A549 (cell line): ENCODE data around the gene PARD3B. TPM values are rescaled to one million over a fixed set of nuclear protein-coding genes. Genes with fewer than 3 reads are reported as not detected.

ENCODE experiments used
- ATAC-seq, 2 experiments: fragments of 200-7000 bp in 1 of 2; fragments of >200 bp in 1 of 2; cut with Nextera tagmentation in 1 of 2; cut with Tn5 transposase in 1 of 2; 3 replicates each; pipeline versions ENCODE4 v1.8.0 to v1.9.1; 2018 to 2020; ENCODE audit warnings: mild to moderate bottlenecking in 1 of 2, moderate library complexity in 1 of 2
- CTCF ChIA-PET: fragments of 300-600 bp; sonication (Branson Sonifier 250); formaldehyde crosslinking; extraction: SDS; loops from one replicate; lab custom pipeline; 2021; ENCODE audit warnings: antibody characterized with exemption, inconsistent platforms; lab: Yijun Ruan, JAX
- POLR2A ChIA-PET: fragments of 350-600 bp; formaldehyde crosslinking; extraction: SDS; loops from one replicate; lab custom pipeline; 2021; ENCODE audit warnings: antibody characterized with exemption, inconsistent platforms; lab: Yijun Ruan, JAX
- DNase-seq, 2 experiments: peaks; one replicate each; pipeline versions ENCODE4 v3.0.0 to v3.0.0-alpha.2; 2011 to 2016; ENCODE audit warnings: low read depth in 1 of 2, low spot score in 1 of 2
- FAIRE-seq: peaks from 2 replicates; lab custom pipeline; 2011; peaks lifted over from hg19 to GRCh38; lab: Jason Lieb, UNC
- H3K27ac ChIP-seq, 2 experiments: fragments of >200 bp; sonication (Bioruptor Twin); formaldehyde crosslinking; 3 replicates each; pipeline ENCODE4 v1.5.1; 2016 to 2017
- H3K4me1 ChIP-seq: fragments of >200 bp; sonication (Bioruptor Twin); formaldehyde crosslinking; 3 replicates; pipeline ENCODE4 v1.6.1; 2016
- H3K4me2 ChIP-seq: fragments of >200 bp; sonication (Bioruptor Twin); formaldehyde crosslinking; 3 replicates; pipeline ENCODE4 v1.6.1; 2016
- H3K4me3 ChIP-seq: fragments of >200 bp; sonication (Bioruptor Twin); formaldehyde crosslinking; 3 replicates; pipeline ENCODE4 v1.5.1; 2016
- H3K9me3 ChIP-seq: fragments of >200 bp; sonication (Bioruptor Twin); formaldehyde crosslinking; 3 replicates; pipeline ENCODE4 v1.6.1; 2016
- BHLHE40 ChIP-seq: IDR thresholded peaks from 2 replicates; pipeline ENCODE4 v1.6.1; 2012; ENCODE audit warnings: low read depth, low read length, inconsistent platforms
- CBX2 ChIP-seq: fragments of 200-600 bp; sonication (generic); IDR thresholded peaks from 2 replicates; pipeline ENCODE4 v1.6.1; 2016; ENCODE audit warnings: low read depth, mild to moderate bottlenecking, borderline replicate concordance
- CBX8 ChIP-seq: fragments of 200-600 bp; sonication (generic); IDR thresholded peaks from 2 replicates; pipeline ENCODE4 v1.6.1; 2016
- CEBPB ChIP-seq, 2 experiments: fragments of >200 bp in 1 of 2; sonication (Bioruptor Twin) in 1 of 2; formaldehyde crosslinking in 1 of 2; IDR thresholded peaks; 2 replicates each; pipeline ENCODE4 v1.6.1; 2012 to 2016
- EHMT2 ChIP-seq: fragments of 200-600 bp; sonication (generic); IDR thresholded peaks from 2 replicates; pipeline ENCODE4 v1.6.1; 2016; ENCODE audit warnings: antibody characterized with exemption, low read depth, mild to moderate bottlenecking, moderate library complexity
- ESRRA ChIP-seq: fragments of 150-350 bp; IDR thresholded peaks from 2 replicates; pipeline ENCODE4 v1.6.1; 2014; ENCODE audit warnings: mild to moderate bottlenecking, low read length, borderline replicate concordance
- FOSB ChIP-seq: fragments of 250-450 bp; sonication (Bioruptor Pico); IDR thresholded peaks from 2 replicates; pipeline ENCODE4 v1.5.0; 2020; ENCODE audit warnings: mild to moderate bottlenecking, moderate library complexity
- HES2 ChIP-seq: fragments of >200 bp; sonication (Bioruptor Twin); formaldehyde crosslinking; IDR thresholded peaks from 2 replicates; pipeline ENCODE4 v1.6.1; 2016
- HOXB5 ChIP-seq: fragments of 250-450 bp; sonication (Bioruptor Pico); IDR thresholded peaks from 2 replicates; pipeline ENCODE4 v1.5.0; 2020; ENCODE audit warnings: mild to moderate bottlenecking, moderate library complexity
- JUN ChIP-seq, 2 experiments: fragments of >200 bp; sonication (Bioruptor Twin); formaldehyde crosslinking; IDR thresholded peaks; 2 replicates in 1 of 2; 3 replicates in 1 of 2; pipeline ENCODE4 v1.6.1; 2016 to 2017
- KDM1A ChIP-seq: fragments of 200-600 bp; sonication (generic); IDR thresholded peaks from 2 replicates; pipeline ENCODE4 v1.6.1; 2016; ENCODE audit warnings: low read depth, mild to moderate bottlenecking
- MAFK ChIP-seq: fragments of 450-650 bp; IDR thresholded peaks from 2 replicates; pipeline ENCODE4 v1.6.1; 2014; ENCODE audit not compliant: partially characterized antibody
- MAZ ChIP-seq: fragments of 150-350 bp; IDR thresholded peaks from 2 replicates; pipeline ENCODE4 v1.6.1; 2014; ENCODE audit warnings: antibody characterized with exemption, low read depth, low read length, borderline replicate concordance
- MYC ChIP-seq: IDR thresholded peaks from 2 replicates; pipeline ENCODE4 v1.6.1; 2012; ENCODE audit warnings: mild to moderate bottlenecking, inconsistent platforms, low read length, improper control_type of control experiment, borderline replicate concordance
- NR3C1 ChIP-seq: fragments of >200 bp; sonication (Bioruptor Twin); formaldehyde crosslinking; IDR thresholded peaks from 3 replicates; pipeline ENCODE4 v1.6.1; 2017
- PBX3 ChIP-seq: IDR thresholded peaks from 2 replicates; pipeline ENCODE4 v1.6.1; 2012
- RCOR1 ChIP-seq: fragments of 150-350 bp; IDR thresholded peaks from 2 replicates; pipeline ENCODE4 v1.6.1; 2014; ENCODE audit warnings: antibody characterized with exemption, low read length, low read depth
- TP53 ChIP-seq: fragments of 250-450 bp; sonication (Bioruptor Pico); IDR thresholded peaks from 2 replicates; pipeline ENCODE4 v1.5.0; 2021; ENCODE audit warnings: mild to moderate bottlenecking, moderate library complexity
- USF2 ChIP-seq: fragments of 450-650 bp; IDR thresholded peaks from 2 replicates; pipeline ENCODE4 v1.6.1; 2014; ENCODE audit warnings: antibody characterized with exemption
- ZNF302 ChIP-seq: fragments of 250-450 bp; sonication (Bioruptor Pico); IDR thresholded peaks from 2 replicates; pipeline ENCODE4 v1.9.0; 2021; ENCODE audit warnings: inconsistent platforms, mild to moderate bottlenecking, moderate library complexity
- ZSCAN20 ChIP-seq: fragments of 250-450 bp; sonication (Bioruptor Pico); IDR thresholded peaks from 2 replicates; pipeline ENCODE4 v1.8.0; 2022; ENCODE audit warnings: mild to moderate bottlenecking, moderate library complexity
- WGBS: methylation state at CpG from one replicate; pipeline ENCODE4 v1.1.6; 2017; ENCODE audit errors: missing lambda C conversion rate; 5-methylcytosine and 5-hydroxymethylcytosine counted together
- polyA plus RNA-seq, 4 experiments: library from polyadenylated mRNA; depleted of rRNA in 3 of 4; stranded (reverse); fragments of >200 nt; fragmentation: RNase III in 1 of 4; extraction: RNeasy Plus Mini Kit Qiagen cat#74134 plus additional on column Dnase treatment in 1 of 4; gene quantifications; 2 replicates in 3 of 4; 3 replicates in 1 of 4; pipeline ENCODE4 v1.2.3, GENCODE V29; 2011 to 2017
- TF ChIP-seq, protein P1 (sequence below): fragments of 250-450 bp; sonication (Bioruptor Pico); IDR thresholded peaks from 2 replicates; pipeline ENCODE4 v1.5.0; 2020; ENCODE audit warnings: low read depth, mild to moderate bottlenecking, moderate library complexity

The PARD3B gene
- polyA plus RNA-seq, 2 of the 4 experiments (the other 2 are of a cell fraction), result 1.2 to 2.4 TPM

DNA sequence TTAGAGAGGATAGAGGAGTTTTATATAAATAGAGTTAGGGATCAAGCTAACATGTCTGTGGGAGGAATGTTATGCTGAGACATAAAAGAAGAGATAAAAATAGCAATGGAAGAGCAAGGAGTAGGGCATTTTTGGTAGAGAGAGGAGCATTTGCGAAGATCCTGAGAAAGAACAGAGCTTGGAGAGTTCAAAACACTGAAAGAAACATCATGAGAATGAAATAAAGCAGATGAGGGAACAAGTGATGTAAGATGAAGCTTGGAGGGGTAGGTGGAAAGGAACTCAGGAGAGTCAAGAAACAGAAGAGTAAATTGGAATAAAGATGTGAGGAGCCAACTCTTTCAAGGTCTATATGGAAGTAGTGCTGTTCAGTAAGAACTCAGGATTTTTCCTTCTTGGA, 308.6 kb downstream of the PARD3B start:
- ATAC-seq, result no peak
- H3K9me3 ChIP-seq, result no peaks in the 10 kb centered on the region
- TF ChIP-seq JUN (IDR thresholded peaks at IDR 0.05) (no peak), ZNF302 (CRISPR knock-in tag) (no peak), RCOR1 (no peak), CBX2 (no peak), TP53 (no peak)
- TF ChIP-seq, protein P1, sequence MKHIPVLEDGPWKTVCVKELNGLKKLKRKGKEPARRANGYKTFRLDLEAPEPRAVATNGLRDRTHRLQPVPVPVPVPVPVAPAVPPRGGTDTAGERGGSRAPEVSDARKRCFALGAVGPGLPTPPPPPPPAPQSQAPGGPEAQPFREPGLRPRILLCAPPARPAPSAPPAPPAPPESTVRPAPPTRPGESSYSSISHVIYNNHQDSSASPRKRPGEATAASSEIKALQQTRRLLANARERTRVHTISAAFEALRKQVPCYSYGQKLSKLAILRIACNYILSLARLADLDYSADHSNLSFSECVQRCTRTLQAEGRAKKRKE (CRISPR knock-in tag), result no peak
- H3K4me1 ChIP-seq, result no peaks in the 10 kb centered on the region
- no peak overlapping the region for H3K4me2 ChIP-seq
- CTCF ChIA-PET, result no interaction called here
- 71% methylated on average over 1 of the region's 1 CpG for WGBS
- H3K4me3 ChIP-seq, result no peak overlapping the region
- DNase-seq, result no peak
- no peak overlapping the region for H3K27ac ChIP-seq
- POLR2A ChIA-PET, result no interaction called here
- FAIRE-seq, result no peak

DNA sequence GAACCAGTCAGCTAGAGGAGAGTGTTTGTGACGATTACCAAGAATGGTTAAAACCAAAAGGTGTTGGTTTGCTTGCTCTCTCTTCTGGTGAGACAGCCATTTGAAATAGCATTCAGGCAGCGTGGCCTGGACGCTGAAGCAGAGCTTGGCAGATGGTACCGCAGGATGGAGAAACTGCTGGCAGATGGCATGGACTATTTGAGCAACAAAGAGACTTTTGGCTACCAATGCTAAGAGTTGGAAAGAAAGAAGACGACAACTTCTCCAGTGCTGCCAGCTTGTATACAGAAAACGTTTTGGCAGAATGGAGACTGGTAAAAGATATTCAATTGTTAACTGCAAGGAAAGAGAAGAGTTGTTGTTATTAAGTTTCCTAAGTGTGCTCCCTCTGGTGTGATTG, 315.0 kb downstream of the PARD3B start:
- no peak for TF ChIP-seq FOSB (CRISPR knock-in tag)
- TF ChIP-seq CEBPB (IDR thresholded peaks at IDR 0.05), result no peak
- no peak for TF ChIP-seq MAZ
- TF ChIP-seq MAFK, result no peak
- no peak for TF ChIP-seq HOXB5
- no peak for TF ChIP-seq ZNF302 (CRISPR knock-in tag)
- no peak for FAIRE-seq
- no peak overlapping the region for H3K4me3 ChIP-seq
- no peak; a peak in 1 of 6 replicates for ATAC-seq
- no peak overlapping the region for H3K27ac ChIP-seq
- 60% methylated on average over 6 of the region's 6 CpGs for WGBS
- CTCF ChIA-PET, result interaction anchor here (1.0 kb wide), 1 partner anchor 628 kb away, joined by 3 read pairs; no protein-coding TSS in a partner anchor
- POLR2A ChIA-PET, result no interaction called here
- H3K4me1 ChIP-seq, result no peaks in the 10 kb centered on the region
- no peaks in the 10 kb centered on the region for H3K9me3 ChIP-seq
- DNase-seq, result no peak
- H3K4me2 ChIP-seq, result no peak overlapping the region

DNA sequence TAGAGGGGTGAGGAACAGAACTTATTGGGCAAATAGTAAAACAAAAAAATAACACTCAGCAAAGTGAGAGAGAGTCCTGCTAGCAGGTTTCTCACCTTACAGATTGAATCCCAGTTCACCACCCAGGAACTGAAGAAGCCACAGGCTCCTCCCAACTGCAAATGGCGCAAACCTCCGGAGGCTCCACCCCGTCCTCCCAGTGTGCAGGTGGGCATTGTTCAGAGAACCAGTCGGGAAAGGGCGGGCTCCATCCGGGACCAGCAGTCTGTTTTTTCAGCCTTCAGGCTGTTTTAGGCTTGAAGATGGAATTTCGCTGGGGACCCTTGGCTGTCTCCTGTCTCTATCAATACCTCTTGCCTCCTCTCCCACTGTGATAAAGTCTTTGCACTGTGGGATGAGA, 317.5 kb downstream of the PARD3B start:
- WGBS, result 76% methylated on average over 7 of the region's 7 CpGs
- Histone ChIP-seq H3K27ac (no peak overlapping the region), H3K4me2 (no peak overlapping the region), H3K9me3 (no peaks in the 10 kb centered on the region), H3K4me1 (no peaks in the 10 kb centered on the region), H3K4me3 (no peak overlapping the region)
- ATAC-seq (no peak), FAIRE-seq (no peak), DNase-seq (no peak)
- ChIA-PET CTCF (no interaction called here), POLR2A (no interaction called here)
- no peak for TF ChIP-seq RCOR1
- no peak for TF ChIP-seq BHLHE40
- TF ChIP-seq KDM1A, result no peak

GRCh38 chr2:204863336-204863735, 318.1 kb downstream of the PARD3B start:
- Histone ChIP-seq H3K9me3 (no peaks in the 10 kb centered on the region), H3K4me1 (no peaks in the 10 kb centered on the region), H3K27ac (no peak overlapping the region), H3K4me3 (no peak overlapping the region), H3K4me2 (no peak overlapping the region)
- ATAC-seq, result no peak
- ChIA-PET CTCF (interaction anchor here (1.0 kb wide), 1 partner anchor 13 kb away, joined by 3 read pairs; no protein-coding TSS in a partner anchor), POLR2A (no interaction called here)
- TF ChIP-seq EHMT2, result no peak
- no peak for TF ChIP-seq ESRRA
- no peak for TF ChIP-seq NR3C1
- TF ChIP-seq HES2, result no peak
- TF ChIP-seq CBX8, result no peak
- no peak for TF ChIP-seq PBX3
- no peak for TF ChIP-seq FOSB (CRISPR knock-in tag)
- TF ChIP-seq USF2, result no peak
- no peak for TF ChIP-seq MYC
- TF ChIP-seq ZSCAN20 (CRISPR knock-in tag), result no peak
- no peak for FAIRE-seq
- DNase-seq, result no peak
- WGBS, result 56% methylated on average over 4 of the region's 4 CpGs
